HepG2 (cell line): ENCODE results near the gene KLHL21. TPM values are rescaled to one million over a fixed set of nuclear protein-coding genes. Genes with fewer than 3 reads are reported as not detected.

ENCODE experiments used
- CEBPG ChIP-seq: IDR thresholded peaks from 2 replicates; pipeline ENCODE4 v1.6.1; 2016
- XRCC5 ChIP-seq: fragments of 200-400 bp; formaldehyde crosslinking; optimal IDR thresholded peaks from 2 replicates; pipeline ENCODE3; 2017; ENCODE audit warnings: mild to moderate bottlenecking, low read length
- ZBTB49 ChIP-seq: sonication (generic); formaldehyde crosslinking; IDR thresholded peaks from 2 replicates; pipeline ENCODE4 v1.4.0; 2020; ENCODE audit warnings: missing genetic modification reagents, borderline replicate concordance
- ZNF232 ChIP-seq: sonication (generic); formaldehyde crosslinking; IDR thresholded peaks from 2 replicates; pipeline ENCODE4 v1.4.0; 2020; ENCODE audit warnings: missing genetic modification reagents, borderline replicate concordance
- ZNF441 ChIP-seq: sonication (generic); formaldehyde crosslinking; IDR thresholded peaks from 2 replicates; pipeline ENCODE4 v1.7.0; 2021; ENCODE audit warnings: missing genetic modification reagents, borderline replicate concordance
- ZNF790 ChIP-seq: sonication (generic); formaldehyde crosslinking; IDR thresholded peaks from 2 replicates; pipeline ENCODE4 v1.8.0; 2022; ENCODE audit warnings: missing genetic modification reagents, mild to moderate bottlenecking, borderline replicate concordance
- ZNF878 ChIP-seq: sonication (generic); formaldehyde crosslinking; IDR thresholded peaks from 2 replicates; pipeline ENCODE4 v1.8.1; 2023; ENCODE audit warnings: mild to moderate bottlenecking, missing genetic modification reagents, moderate library complexity
- polyA plus RNA-seq, 8 experiments: library from polyadenylated mRNA; depleted of rRNA in 3 of 8; stranded (reverse) in 7 of 8; unstranded in 1 of 8; fragments of >200 nt; fragmentation: Illumina TruSeq in 4 of 8; extraction: Trizol in 4 of 8; gene quantifications; 2 replicates each; pipeline versions ENCODE4 v1.2.1 to v1.2.3, GENCODE V29; 2011 to 2016; ENCODE audit warnings: low read depth in 4 of 8, missing spikeins in 1 of 8, mixed read lengths in 1 of 8; ENCODE audit not compliant: insufficient read depth in 1 of 8
- total RNA-seq, 5 experiments: library from RNA; depleted of rRNA; stranded (reverse); fragments of >200 nt; fragmentation: Illumina TruSeq; extraction: Trizol; gene quantifications; 2 replicates each; pipeline ENCODE4 v1.2.3, GENCODE V29; 2016; ENCODE audit warnings: low read depth in 1 of 5
- TF ChIP-seq, protein P1 (sequence below): sonication (generic); formaldehyde crosslinking; IDR thresholded peaks from 2 replicates; pipeline ENCODE4 v1.5.0; 2020; ENCODE audit warnings: mild to moderate bottlenecking, missing genetic modification reagents, borderline replicate concordance
- TF ChIP-seq, protein P2 (sequence below): sonication (generic); formaldehyde crosslinking; IDR thresholded peaks from 2 replicates; pipeline ENCODE4 v1.4.0; 2020; ENCODE audit warnings: missing genetic modification reagents, borderline replicate concordance
- TF ChIP-seq, protein P3 (sequence below): sonication (generic); formaldehyde crosslinking; IDR thresholded peaks from 2 replicates; pipeline ENCODE4 v1.5.0; 2020; ENCODE audit warnings: missing genetic modification reagents, mild to moderate bottlenecking, borderline replicate concordance

Gene KLHL21
- total and polyA plus RNA-seq, 2 of the 13 experiments (the other 11 are each of a cell fraction or from before 2014, with no cell fraction given), result 14.8 to 25.0 TPM

DNA sequence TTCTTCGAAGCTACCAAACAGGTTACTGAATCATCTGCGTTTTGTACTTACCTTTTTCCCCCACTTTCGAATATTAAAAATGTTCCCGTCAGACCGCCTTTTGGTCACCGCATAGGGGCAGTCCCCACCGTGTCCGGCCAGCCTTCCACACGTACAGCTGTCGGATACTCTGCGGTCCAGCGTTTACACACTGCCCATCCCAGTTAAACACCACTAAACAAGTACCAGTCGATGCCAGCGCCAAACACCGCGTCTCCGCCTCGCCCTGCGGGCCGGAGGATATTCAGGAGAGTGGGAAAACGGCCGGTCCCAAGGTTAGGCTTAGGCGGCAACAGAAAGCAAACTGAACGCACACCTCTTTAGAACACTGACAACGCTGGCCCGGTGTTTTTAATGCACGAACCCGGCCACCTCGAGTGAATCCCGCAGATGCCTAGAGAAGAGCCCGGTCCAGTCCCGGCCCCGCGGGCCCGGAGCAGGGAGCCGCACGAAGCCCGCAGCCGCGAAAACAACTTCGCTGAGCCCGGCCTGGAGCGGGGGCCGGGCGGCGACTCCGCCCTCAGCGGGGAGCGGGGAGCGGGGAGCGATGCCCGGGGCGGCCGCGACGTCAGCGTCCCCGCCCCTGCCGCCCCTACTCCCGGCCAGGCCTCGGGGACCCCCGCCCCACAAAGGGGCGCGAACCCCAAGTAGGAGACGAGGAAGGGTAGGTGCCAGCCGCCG, 10.1 kb upstream of the KLHL21 start (continued):
- TF ChIP-seq ZNF878 (CRISPR knock-in tag) (no peak), ZNF790 (CRISPR knock-in tag) (no peak), ZBTB49 (CRISPR knock-in tag) (no peak), XRCC5 (peak; percentile 39), ZNF232 (CRISPR knock-in tag) (0 out of 2 replicates have a peak, but pooled peaks have one; percentile 13), ZNF441 (CRISPR knock-in tag) (no peak), CEBPG (CRISPR knock-in tag) (no peak)
- TF ChIP-seq, protein P1, sequence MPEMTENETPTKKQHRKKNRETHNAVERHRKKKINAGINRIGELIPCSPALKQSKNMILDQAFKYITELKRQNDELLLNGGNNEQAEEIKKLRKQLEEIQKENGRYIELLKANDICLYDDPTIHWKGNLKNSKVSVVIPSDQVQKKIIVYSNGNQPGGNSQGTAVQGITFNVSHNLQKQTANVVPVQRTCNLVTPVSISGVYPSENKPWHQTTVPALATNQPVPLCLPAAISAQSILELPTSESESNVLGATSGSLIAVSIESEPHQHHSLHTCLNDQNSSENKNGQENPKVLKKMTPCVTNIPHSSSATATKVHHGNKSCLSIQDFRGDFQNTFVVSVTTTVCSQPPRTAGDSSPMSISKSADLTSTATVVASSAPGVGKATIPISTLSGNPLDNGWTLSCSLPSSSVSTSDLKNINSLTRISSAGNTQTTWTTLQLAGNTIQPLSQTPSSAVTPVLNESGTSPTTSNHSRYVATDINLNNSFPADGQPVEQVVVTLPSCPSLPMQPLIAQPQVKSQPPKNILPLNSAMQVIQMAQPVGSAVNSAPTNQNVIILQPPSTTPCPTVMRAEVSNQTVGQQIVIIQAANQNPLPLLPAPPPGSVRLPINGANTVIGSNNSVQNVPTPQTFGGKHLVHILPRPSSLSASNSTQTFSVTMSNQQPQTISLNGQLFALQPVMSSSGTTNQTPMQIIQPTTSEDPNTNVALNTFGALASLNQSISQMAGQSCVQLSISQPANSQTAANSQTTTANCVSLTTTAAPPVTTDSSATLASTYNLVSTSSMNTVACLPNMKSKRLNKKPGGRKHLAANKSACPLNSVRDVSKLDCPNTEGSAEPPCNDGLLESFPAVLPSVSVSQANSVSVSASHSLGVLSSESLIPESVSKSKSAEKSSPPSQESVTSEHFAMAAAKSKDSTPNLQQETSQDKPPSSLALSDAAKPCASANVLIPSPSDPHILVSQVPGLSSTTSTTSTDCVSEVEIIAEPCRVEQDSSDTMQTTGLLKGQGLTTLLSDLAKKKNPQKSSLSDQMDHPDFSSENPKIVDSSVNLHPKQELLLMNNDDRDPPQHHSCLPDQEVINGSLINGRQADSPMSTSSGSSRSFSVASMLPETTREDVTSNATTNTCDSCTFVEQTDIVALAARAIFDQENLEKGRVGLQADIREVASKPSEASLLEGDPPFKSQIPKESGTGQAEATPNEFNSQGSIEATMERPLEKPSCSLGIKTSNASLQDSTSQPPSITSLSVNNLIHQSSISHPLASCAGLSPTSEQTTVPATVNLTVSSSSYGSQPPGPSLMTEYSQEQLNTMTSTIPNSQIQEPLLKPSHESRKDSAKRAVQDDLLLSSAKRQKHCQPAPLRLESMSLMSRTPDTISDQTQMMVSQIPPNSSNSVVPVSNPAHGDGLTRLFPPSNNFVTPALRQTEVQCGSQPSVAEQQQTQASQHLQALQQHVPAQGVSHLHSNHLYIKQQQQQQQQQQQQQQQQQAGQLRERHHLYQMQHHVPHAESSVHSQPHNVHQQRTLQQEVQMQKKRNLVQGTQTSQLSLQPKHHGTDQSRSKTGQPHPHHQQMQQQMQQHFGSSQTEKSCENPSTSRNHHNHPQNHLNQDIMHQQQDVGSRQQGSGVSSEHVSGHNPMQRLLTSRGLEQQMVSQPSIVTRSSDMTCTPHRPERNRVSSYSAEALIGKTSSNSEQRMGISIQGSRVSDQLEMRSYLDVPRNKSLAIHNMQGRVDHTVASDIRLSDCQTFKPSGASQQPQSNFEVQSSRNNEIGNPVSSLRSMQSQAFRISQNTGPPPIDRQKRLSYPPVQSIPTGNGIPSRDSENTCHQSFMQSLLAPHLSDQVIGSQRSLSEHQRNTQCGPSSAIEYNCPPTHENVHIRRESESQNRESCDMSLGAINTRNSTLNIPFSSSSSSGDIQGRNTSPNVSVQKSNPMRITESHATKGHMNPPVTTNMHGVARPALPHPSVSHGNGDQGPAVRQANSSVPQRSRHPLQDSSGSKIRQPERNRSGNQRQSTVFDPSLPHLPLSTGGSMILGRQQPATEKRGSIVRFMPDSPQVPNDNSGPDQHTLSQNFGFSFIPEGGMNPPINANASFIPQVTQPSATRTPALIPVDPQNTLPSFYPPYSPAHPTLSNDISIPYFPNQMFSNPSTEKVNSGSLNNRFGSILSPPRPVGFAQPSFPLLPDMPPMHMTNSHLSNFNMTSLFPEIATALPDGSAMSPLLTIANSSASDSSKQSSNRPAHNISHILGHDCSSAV, result no peak
- TF ChIP-seq, protein P2, sequence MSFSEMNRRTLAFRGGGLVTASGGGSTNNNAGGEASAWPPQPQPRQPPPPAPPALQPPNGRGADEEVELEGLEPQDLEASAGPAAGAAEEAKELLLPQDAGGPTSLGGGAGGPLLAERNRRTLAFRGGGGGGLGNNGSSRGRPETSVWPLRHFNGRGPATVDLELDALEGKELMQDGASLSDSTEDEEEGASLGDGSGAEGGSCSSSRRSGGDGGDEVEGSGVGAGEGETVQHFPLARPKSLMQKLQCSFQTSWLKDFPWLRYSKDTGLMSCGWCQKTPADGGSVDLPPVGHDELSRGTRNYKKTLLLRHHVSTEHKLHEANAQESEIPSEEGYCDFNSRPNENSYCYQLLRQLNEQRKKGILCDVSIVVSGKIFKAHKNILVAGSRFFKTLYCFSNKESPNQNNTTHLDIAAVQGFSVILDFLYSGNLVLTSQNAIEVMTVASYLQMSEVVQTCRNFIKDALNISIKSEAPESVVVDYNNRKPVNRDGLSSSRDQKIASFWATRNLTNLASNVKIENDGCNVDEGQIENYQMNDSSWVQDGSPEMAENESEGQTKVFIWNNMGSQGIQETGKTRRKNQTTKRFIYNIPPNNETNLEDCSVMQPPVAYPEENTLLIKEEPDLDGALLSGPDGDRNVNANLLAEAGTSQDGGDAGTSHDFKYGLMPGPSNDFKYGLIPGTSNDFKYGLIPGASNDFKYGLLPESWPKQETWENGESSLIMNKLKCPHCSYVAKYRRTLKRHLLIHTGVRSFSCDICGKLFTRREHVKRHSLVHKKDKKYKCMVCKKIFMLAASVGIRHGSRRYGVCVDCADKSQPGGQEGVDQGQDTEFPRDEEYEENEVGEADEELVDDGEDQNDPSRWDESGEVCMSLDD (CRISPR knock-in tag), result peak; percentile 83; the same call in 1 of the 2 replicates
- TF ChIP-seq, protein P3, sequence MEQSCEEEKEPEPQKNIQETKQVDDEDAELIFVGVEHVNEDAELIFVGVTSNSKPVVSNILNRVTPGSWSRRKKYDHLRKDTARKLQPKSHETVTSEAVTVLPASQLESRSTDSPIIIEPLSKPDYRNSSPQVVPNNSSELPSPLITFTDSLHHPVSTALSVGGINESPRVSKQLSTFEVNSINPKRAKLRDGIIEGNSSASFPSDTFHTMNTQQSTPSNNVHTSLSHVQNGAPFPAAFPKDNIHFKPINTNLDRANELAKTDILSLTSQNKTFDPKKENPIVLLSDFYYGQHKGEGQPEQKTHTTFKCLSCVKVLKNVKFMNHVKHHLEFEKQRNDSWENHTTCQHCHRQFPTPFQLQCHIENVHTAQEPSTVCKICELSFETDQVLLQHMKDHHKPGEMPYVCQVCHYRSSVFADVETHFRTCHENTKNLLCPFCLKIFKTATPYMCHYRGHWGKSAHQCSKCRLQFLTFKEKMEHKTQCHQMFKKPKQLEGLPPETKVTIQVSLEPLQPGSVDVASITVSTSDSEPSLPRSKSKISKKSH (CRISPR knock-in tag), result peak; percentile 42; the same call in 1 of the 2 replicates
